ENCODE measurements around the gene SPATA7. TPM values are rescaled to one million over a fixed set of nuclear protein-coding genes. Genes with fewer than 3 reads are reported as not detected.

Gene SPATA7
- total RNA-seq, 3 donors from 2014 or later: 6.7 to 15.9 (median 7.1) TPM

DNA sequence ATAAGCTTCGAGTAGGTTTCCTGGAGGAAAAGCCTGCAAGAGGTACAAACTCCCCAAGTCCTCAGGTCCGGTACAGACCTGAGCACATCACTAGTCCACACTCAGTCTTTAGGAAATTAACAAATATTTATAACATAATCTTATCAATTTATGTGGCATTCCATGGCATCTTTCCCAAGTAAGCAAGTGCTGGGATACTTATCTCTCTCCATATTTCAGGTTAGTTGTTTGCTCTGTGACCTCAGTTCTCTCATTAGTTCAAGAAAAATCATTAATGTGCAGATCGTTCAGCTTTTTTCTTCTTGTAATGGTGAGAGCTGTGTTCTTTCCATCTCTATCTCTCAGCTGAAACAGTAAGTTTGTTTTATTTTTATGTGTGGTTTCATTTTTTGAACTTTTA, 34.7 kb downstream of the SPATA7 start:
- no peak for DNase-seq
- intact Hi-C loops (cut with DNase I, micrococcal nuclease): no loop called here

DNA sequence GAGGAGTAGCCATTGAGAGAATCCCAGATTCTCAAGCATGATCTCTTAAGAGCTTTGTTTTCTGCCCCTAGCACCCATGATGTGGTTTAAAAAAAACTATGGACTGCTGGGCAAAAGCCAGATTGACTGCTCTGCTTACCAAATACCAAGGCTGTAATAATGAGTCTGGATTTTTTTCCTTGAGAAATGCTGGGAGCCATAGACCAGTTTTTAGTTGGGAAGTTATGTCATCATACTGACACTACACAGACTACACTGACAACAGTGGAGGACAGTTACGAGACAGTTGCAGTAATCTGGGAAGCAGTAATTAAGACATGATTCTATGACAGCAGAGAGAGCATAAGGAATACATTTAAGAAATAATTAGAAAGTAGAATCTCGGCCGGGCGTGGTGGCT, 35.8 kb downstream of the SPATA7 start:
- ATAC-seq (no peak), DNase-seq (no peak)
- Histone ChIP-seq H3K36me3 (ENCODE audit: low read depth) (no peaks in the 10 kb centered on the region), H3K4me3 (no peak overlapping the region), H3K4me1 (ENCODE audit: low read depth) (no peaks in the 10 kb centered on the region), H3K9me3 (peaks cover 17% of the 10 kb centered on the region)
- TF ChIP-seq CTCF (IDR thresholded peaks at IDR 0.05): no peak
- intact Hi-C loops (cut with DNase I, micrococcal nuclease): no loop called here

More for the DNA sequence above, 34.7 kb downstream of the SPATA7 start:
- Histone ChIP-seq H3K9me3 (peaks cover 21% of the 10 kb centered on the region), H3K4me1 (ENCODE audit: low read depth) (no peaks in the 10 kb centered on the region), H3K4me3 (no peak overlapping the region), H3K36me3 (ENCODE audit: low read depth) (no peaks in the 10 kb centered on the region)
- ATAC-seq: no peak
- TF ChIP-seq CTCF (IDR thresholded peaks at IDR 0.05): no peak

DNA sequence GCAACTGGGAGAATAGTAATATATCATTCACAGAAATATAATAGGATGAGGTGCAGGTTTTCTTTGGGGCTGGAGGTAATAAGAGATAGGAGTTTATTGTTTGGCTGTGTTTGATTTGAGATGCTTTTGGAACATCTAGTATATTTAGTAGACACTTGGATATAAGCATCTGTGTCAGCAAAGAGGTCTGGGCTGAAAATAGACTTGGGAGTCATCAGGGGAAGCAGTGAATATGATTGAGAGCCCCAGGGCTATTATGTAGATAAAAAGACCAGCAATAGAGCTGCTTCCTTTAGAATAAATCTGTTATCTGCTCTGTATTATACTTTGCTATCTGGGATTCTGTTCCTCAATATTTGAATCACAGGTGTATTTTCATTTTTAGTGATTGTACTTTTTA, 36.6 kb downstream of the SPATA7 start:
- Histone ChIP-seq H3K36me3 (ENCODE audit: low read depth) (no peaks in the 10 kb centered on the region), H3K9me3 (peaks cover 17% of the 10 kb centered on the region), H3K4me3 (no peak overlapping the region), H3K4me1 (ENCODE audit: low read depth) (no peaks in the 10 kb centered on the region)
- TF ChIP-seq CTCF (IDR thresholded peaks at IDR 0.05): no peak
- no peak for DNase-seq
- no peak for ATAC-seq
- intact Hi-C loops (cut with DNase I, micrococcal nuclease): no loop called here

DNA sequence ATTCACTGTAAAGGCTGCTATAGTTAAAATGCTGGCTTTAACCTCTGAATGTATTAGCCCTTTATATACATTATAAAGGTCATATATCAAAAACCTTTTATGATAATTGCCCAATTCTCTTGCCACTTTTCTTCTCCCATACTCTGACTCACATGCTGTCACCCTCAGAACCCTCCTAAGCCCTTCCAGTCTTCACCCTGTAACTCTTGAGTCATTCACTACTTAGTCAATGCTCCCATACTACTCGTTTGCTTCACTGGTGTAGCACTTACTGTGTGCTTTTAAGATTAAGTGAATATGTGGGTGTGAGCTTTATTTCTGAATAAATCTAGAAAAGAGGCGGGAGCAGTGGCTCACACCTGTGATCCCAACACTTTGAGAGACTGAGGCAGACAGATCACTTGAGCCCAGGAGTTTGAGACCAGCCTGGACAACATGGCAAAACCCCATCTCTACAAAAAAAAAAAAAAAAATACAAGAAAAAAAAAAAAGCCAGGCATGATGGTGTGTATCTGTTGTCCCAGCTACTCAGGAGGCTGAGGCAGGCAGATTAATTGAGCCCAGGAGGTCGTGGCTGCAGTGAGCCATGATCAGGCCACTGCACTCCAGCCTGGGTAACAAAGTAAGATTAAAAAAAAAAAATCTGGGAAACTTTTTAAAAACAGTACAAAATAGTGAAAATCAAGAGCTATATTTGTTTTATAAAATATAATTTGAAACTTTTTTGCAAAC, 37.6 kb downstream of the SPATA7 start:
- Histone ChIP-seq H3K9me3 (peaks cover 8% of the 10 kb centered on the region), H3K36me3 (ENCODE audit: low read depth) (no peaks in the 10 kb centered on the region), H3K4me3 (no peak overlapping the region), H3K4me1 (ENCODE audit: low read depth) (no peaks in the 10 kb centered on the region)
- DNase-seq (no peak), ATAC-seq (no peak)
- TF ChIP-seq CTCF (IDR thresholded peaks at IDR 0.05): no peak
- intact Hi-C loops (cut with DNase I, micrococcal nuclease): no loop called here

DNA sequence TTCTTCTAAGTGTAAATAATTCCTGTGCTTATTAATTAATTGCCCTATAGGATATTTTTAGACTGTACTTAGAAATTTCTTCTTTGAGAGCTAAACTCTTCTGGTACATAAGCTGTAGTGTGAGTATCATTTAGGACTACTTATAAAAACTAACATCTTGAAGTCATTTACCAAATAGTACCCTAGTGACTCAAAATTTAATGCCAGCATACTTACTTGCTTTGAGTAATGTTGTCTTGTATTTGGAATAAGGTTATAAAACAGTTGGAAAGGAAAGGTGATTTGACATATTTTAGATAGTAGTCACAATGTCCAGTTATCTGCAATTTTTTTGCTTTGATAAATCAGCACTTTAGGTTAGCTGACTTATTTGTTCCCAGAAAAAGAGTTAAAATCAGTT, 39.1 kb downstream of the SPATA7 start:
- intact Hi-C loops (cut with DNase I, micrococcal nuclease): no loop called here
- no peak for TF ChIP-seq CTCF (IDR thresholded peaks at IDR 0.05)
- ATAC-seq (no peak), DNase-seq (no peak)
- no peaks in the 10 kb centered on the region for H3K9me3 ChIP-seq
- H3K4me3 ChIP-seq: no peak overlapping the region
- no peaks in the 10 kb centered on the region for H3K4me1 ChIP-seq (ENCODE audit: low read depth)
- H3K36me3 ChIP-seq (ENCODE audit: low read depth): no peaks in the 10 kb centered on the region

GRCh38 chr14:88426271-88426670, 40.8 kb downstream of the SPATA7 start:
- ATAC-seq: no peak
- no peak for TF ChIP-seq CTCF (IDR thresholded peaks at IDR 0.05)
- intact Hi-C loops (cut with DNase I, micrococcal nuclease): no loop called here

More at GRCh38 chr14:88426271-88426670, 40.8 kb downstream of the SPATA7 start:
- no peak for DNase-seq
- H3K36me3 ChIP-seq (ENCODE audit: low read depth): no peaks in the 10 kb centered on the region
- H3K4me1 ChIP-seq (ENCODE audit: low read depth): no peaks in the 10 kb centered on the region
- no peaks in the 10 kb centered on the region for H3K9me3 ChIP-seq
- H3K4me3 ChIP-seq: no peak overlapping the region
